GM18517 (cell line): Measurements from ENCODE around the gene PIKFYVE.
"Not testable (repeated sequence)": the region's sequence is repeated elsewhere in the genome, so short reads cannot be mapped to it uniquely, and the experiment has no call there.

Experiments
- ATAC-seq: cut with Tn5 transposase; IDR thresholded peaks from one replicate; pipeline ENCODE4 v1.9.1; 2021; ENCODE audit warnings: mild to moderate bottlenecking, moderate library complexity; ENCODE audit not compliant: unreplicated experiment

PIKFYVE gene

DNA sequence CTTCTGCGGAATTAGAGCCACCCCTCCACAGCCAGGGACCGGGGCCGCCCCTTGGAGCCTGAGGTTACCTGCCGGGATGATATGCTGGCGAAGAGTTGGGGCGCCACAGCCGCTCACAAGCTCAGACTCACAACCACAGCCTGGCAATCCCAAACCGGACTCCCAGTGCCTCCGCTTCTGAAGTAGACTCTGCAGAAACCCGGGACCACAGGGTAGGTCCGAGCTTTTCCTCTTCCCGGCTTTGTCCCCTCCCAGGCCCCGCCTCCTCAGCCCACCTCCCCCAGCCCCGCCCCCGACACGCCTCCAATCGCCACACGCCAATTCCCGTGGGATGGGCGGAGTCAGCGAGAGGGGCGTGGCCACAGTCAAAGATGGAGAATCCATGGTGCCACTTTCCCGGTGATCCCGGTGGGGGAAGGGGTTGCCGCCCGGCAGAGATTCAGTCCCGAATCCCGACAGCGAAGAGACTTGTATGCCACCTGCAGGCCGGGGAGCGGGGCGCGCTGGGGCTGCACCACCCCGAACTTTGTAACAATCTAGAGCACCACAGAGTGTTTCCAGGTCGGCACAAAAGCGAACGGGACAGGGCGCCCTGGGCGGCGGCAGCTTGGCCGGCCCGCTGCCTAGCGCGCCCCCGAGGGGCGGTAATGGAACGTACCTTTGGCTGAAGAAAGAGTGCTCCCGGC is 11.0 kb upstream of the PIKFYVE start, which contains the start of gene IDH1:
Gene IDH1, minus strand, starts transcription at position 201 of the 686 bp plus-strand sequence. CDS start 3,520 bp downstream, outside the sequence.
- ATAC-seq = peak; percentile 73

DNA sequence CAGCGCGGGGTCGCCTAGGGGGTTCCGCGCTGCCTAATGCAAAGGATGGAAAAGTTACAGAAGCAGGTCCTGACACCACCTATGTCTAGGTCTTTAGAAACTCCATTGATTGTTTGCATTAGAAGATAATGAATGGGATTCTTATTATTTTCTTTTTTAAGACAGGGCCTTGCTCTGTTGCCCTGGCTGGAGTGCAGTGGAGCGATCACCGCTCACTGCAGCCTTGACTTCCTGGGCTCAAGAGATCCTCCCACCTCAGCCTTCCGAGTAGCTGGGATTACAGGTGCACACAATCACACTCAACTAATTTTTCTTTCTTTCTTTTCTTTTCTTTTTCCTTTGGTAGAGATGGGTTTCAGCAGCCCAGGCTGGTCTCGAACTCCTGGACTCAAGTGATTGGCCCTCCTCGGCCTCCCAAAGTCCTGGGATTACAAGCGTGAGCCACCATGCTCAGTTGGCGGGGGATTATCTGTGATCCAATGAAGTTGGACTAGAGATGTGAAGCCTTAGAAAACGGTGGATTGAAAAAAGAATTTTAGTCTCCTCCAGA is 10.4 kb upstream of the PIKFYVE start:
- ATAC-seq = peak; percentile 33

GRCh38 chr2:208256192-208256782 is 9.8 kb upstream of the PIKFYVE start:
- ATAC-seq = no peak

- not testable (repeated sequence) for ATAC-seq
Observed at GRCh38 chr2:208256849-208257813, 8.9 kb upstream of the PIKFYVE start.

DNA sequence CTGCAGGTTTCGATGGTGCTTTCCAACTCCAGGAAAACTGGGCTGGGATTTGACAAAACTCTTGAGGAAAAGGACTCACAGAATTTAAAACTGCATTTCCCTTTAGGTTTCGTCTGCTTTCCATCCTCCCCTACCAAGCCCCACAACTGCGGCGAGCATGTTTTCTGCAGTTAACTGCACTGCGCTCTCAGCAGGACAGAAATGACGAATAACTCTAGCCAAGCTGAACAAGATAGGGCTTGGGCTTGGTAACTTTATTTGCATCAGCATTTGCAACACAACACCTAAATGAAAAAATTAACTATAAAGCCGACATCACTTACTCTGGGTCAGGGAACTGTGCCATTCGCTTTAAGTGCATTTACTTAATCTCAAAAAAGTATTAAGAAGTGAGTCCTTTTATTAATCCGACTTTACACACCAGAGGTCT is 669 bp upstream of the PIKFYVE start:
- ATAC-seq = peak; percentile 39

DNA sequence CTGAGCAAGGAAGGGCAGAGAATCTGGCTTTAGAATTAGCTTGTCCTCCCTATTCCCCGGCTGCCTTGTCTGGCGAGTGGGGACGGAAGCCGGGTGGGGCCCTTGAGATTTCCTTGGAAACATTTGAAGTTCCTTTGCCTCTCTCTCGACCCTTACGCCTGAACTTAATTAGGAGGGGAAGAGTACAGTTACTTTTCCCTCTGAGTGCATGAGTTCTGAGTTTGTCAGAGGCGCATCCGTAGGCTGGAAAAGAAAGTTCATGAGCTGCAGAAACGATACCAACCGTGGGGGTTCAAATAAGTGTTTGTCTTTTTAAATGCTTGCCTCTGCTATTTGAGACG is 468 bp downstream of the PIKFYVE start:
- ATAC-seq = peak; percentile 9

DNA sequence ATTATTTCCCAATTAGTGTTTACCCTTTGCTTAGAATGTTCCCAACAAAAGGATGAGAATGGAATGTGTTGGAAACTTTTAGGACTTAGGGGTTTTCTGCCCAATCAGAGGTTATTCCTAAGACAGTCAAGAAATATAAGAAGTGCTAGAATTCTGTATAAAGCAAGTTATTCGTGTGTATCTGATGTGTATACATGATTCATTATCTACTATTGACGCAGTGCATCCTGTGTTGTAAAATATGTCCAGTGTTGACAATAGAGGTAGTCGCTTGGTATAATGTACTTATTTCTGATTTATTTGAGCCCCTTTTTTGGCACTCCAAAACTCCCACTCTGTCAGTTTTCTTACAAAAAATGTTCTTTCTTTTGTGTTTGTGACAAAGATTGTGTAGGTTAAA is 881 bp downstream of the PIKFYVE start:
- no peak for ATAC-seq

DNA sequence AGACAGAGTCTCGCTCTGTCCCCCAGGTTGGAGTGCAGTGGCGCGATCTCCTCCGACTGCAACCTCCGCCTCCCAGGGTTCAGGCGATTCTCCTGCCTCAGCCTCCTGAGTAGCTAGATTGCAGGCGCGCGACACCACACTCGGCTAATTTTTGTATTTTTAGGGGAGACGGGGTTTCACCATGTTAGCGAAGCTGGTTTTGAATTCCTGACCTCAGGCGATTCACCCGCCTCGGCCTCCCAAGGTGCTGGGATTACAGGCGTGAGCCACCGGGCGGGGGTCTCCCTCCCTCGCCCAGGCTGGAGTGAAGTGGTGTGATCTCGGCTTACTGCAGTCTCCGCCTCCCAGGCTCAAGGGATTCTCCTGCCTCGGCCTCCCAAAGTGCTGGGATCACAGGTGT is 1.5 kb downstream of the PIKFYVE start:
- ATAC-seq = not testable (repeated sequence)

DNA sequence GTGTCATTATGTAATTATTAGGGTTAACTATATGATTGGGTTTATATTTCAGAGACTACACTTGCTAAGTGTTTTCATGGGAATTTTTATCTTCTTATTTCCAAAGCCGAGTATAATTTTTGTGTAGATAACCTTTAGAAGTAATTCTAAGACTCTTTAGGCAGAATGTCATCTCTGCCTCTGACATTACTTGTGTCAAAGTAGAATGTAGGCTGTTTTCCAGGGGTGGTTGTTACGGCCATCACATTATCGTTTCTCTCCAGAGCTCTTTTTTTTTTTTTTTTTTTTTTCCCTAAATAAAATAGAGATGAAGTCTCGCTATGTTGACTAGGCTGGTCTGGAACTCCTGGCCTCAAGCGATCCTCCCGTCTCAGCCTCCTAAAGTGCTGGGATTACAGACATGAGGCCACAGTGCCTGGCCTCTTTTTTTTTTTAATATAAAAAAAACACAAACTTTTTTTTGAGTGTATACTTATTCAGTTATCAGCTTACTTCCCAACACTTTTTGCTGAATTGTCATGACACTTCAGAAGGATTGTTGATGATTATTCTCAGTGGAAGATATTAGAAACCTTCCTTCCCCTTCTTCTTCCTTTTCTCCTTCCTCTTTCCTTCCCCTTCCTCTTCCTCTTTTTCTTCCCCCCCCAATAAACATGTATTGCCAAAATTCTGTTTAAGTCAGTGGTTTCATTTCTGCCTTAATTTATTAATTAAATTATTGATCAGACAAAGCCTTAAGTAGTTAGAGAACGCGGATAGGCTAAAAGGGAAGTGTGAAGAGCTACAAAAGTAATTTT is 2.3 kb downstream of the PIKFYVE start:
- no peak for ATAC-seq

- no peak for ATAC-seq
Observed at GRCh38 chr2:208269091-208269490, 3.0 kb downstream of the PIKFYVE start.

DNA sequence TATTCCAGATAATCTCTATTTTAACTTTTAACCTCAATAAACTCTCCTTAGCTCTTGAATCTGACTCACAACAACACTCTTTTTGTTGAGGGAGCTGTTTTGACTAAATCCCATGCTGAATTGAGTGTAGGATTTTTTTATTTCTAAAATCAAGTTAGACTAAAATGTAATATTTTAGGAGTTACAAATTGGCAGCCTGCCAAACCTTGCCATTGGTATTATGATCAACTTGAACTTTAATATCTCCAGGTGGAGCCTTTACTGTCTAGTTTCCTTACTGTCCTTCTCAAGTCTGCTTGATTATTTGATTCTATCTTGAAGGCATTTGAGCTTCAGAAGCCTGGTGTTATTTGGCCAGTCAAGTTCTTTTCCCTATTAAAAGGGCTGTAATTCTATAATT is 8.7 kb downstream of the PIKFYVE start:
- no peak for ATAC-seq

DNA sequence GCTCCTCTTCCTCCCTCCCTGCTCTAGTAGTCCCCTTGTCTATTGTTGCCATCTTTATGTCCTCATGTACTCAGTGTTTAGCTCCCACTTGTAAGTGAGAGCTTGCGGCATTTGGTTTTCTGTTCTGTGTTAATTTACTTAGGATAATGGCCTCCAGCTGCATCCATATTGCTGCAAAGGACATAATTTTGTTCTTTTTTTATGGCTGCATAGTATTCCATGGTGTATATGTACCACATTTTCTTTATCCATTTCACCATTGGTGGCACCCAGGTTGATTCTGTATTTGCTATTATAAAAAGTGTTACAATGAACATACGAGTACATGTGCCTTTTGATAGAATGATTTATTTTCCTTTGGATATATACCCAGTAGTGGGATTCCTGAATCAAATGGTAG is 12.5 kb downstream of the PIKFYVE start:
- no peak for ATAC-seq

DNA sequence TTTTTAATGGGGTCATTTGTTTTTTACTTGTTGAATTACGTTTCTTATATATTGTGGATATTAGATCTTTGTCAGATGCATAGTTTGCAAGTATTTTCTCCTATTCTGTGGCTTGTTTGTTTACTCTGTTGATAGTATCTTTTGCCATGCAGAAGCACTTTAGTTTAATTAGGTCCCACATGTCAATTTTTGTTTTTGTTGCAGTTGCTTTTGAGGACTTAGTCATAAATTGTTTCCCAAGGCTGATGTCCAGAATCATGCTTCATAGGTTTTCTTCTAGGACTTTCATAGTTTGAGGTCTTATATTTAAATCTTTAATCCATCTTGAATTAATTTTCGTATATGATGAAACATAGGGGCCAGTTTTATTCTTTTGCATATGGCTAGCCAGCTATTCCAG is 13.2 kb downstream of the PIKFYVE start:
- no peak for ATAC-seq

DNA sequence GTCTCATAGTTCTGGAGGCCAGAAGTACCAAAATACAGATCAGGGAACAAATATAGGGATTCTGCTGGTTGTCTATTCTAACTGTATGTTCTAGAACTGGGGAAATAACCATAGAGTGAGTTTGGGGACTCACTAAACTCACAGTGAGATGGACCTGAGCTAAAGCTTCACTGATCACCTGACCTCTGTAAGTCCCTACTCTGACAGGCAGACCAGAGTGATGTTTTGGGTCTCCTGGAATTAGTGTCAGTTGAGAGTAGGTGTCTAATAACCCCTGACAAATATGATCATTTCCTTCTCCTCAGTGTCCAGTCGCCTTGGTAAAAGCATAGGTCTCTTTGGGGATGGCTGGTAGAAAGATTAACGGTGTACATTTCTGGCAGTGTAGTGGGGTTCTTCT is 14.2 kb downstream of the PIKFYVE start:
- no peak for ATAC-seq

- no peak for ATAC-seq
Observed at GRCh38 chr2:208280933-208281332, 14.9 kb downstream of the PIKFYVE start.

GRCh38 chr2:208285853-208286252 is 19.8 kb downstream of the PIKFYVE start:
- ATAC-seq = no peak

GRCh38 chr2:208294482-208295024 is 28.5 kb downstream of the PIKFYVE start:
- peak; percentile 58 for ATAC-seq

- no peak for ATAC-seq
Observed at GRCh38 chr2:208295834-208296233, 29.8 kb downstream of the PIKFYVE start.

DNA sequence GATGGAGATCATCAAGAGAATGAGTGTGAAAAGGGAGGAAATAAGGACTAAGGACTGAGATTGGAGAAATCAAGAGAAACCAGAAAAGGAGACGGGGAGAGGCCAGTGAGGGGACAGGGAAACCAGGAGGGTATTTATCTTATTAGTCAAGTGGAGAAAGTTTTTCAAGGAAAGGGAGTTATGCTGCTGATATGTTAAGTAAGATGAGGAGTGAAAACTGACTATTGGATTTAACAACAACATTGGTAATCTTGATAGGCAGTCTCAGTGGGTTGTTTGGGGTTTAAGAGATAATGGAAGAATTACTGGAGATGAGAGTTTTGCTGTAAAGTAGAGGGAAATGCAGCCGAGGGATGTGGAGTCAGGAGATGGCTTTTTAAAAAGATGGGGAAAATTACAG is 30.6 kb downstream of the PIKFYVE start:
- ATAC-seq = no peak

- no peak for ATAC-seq
Observed at GRCh38 chr2:208297961-208298360, 31.9 kb downstream of the PIKFYVE start.
